ENCODE data around the gene KLF15.

KLF15 gene

GRCh38 chr3:126370055-126370454, 12.8 kb upstream of the KLF15 start:
- TF ChIP-seq CTCF (IDR thresholded peaks at IDR 0.05; ENCODE audit: insufficient read depth, low read length, poor library complexity, severe bottlenecking): no peak
- DNase-seq (ENCODE audit: extremely low read depth, insufficient read length): no peak
- Histone ChIP-seq H3K36me3 (ENCODE audit: control insufficient read depth, insufficient read depth, low read length) (no peaks in the 10 kb centered on the region), H3K4me3 (replicated peaks; ENCODE audit: low read depth, low read length) (no peak overlapping the region), H3K27me3 (replicated peaks; ENCODE audit: control insufficient read depth, insufficient read depth, low read length) (no peaks in the 10 kb centered on the region)

GRCh38 chr3:126369490-126369889, 12.3 kb upstream of the KLF15 start:
- DNase-seq (ENCODE audit: extremely low read depth, insufficient read length): no peak
- no peak for TF ChIP-seq CTCF (IDR thresholded peaks at IDR 0.05; ENCODE audit: insufficient read depth, low read length, poor library complexity, severe bottlenecking)

GRCh38 chr3:126367316-126367805, 10.2 kb upstream of the KLF15 start:
- no peaks in the 10 kb centered on the region for H3K36me3 ChIP-seq (ENCODE audit: control insufficient read depth, insufficient read depth, low read length)
- no peak for DNase-seq (ENCODE audit: extremely low read depth, insufficient read length)
- no peak overlapping the region for H3K4me3 ChIP-seq (replicated peaks; ENCODE audit: low read depth, low read length)
- no peaks in the 10 kb centered on the region for H3K27me3 ChIP-seq (replicated peaks; ENCODE audit: control insufficient read depth, insufficient read depth, low read length)
- TF ChIP-seq CTCF (IDR thresholded peaks at IDR 0.05; ENCODE audit: insufficient read depth, low read length, poor library complexity, severe bottlenecking): no peak

More at GRCh38 chr3:126369490-126369889, 12.3 kb upstream of the KLF15 start:
- Histone ChIP-seq H3K4me3 (replicated peaks; ENCODE audit: low read depth, low read length) (no peak overlapping the region), H3K27me3 (replicated peaks; ENCODE audit: control insufficient read depth, insufficient read depth, low read length) (no peaks in the 10 kb centered on the region), H3K36me3 (ENCODE audit: control insufficient read depth, insufficient read depth, low read length) (no peaks in the 10 kb centered on the region)

GRCh38 chr3:126365351-126366277, 8.4 kb upstream of the KLF15 start:
- no peak overlapping the region for H3K4me3 ChIP-seq (replicated peaks; ENCODE audit: low read depth, low read length)
- H3K36me3 ChIP-seq (ENCODE audit: control insufficient read depth, insufficient read depth, low read length): no peaks in the 10 kb centered on the region
- no peak for DNase-seq (ENCODE audit: extremely low read depth, insufficient read length)
- peaks cover under 1% of the 10 kb centered on the region; the same call in 1 of the 2 replicates for H3K27me3 ChIP-seq (replicated peaks; ENCODE audit: control insufficient read depth, insufficient read depth, low read length)
- TF ChIP-seq CTCF (IDR thresholded peaks at IDR 0.05; ENCODE audit: insufficient read depth, low read length, poor library complexity, severe bottlenecking): no peak

GRCh38 chr3:126364731-126365301, 7.6 kb upstream of the KLF15 start:
- Histone ChIP-seq H3K36me3 (ENCODE audit: control insufficient read depth, insufficient read depth, low read length) (no peaks in the 10 kb centered on the region), H3K4me3 (replicated peaks; ENCODE audit: low read depth, low read length) (no peak overlapping the region), H3K27me3 (replicated peaks; ENCODE audit: control insufficient read depth, insufficient read depth, low read length) (peaks cover 4% of the 10 kb centered on the region)
- DNase-seq (ENCODE audit: extremely low read depth, insufficient read length): no peak
- no peak for TF ChIP-seq CTCF (IDR thresholded peaks at IDR 0.05; ENCODE audit: insufficient read depth, low read length, poor library complexity, severe bottlenecking)
